ENCODE results near the gene SYPL1.

- no peak for TF ChIP-seq CTCF (conservative IDR thresholded peaks at IDR 0.05; ENCODE audit: low read depth, low read length)
- no peak for TF ChIP-seq EZH2 (IDR thresholded peaks at IDR 0.05; ENCODE audit: borderline replicate concordance, low read depth, low read length, poor library complexity, severe bottlenecking)
These were observed 39.4 kb downstream of the SYPL1 start for GRCh38 chr7:106072715-106073091.
